UCSD-AML1 (cell line): Measurements from ENCODE around the gene FXYD5.

Experiments used
- DNase-seq: peaks from one replicate; lab custom pipeline; 2025; ENCODE audit not compliant: unreplicated experiment; lab: John Stamatoyannopoulos, UW

Gene FXYD5

DNA sequence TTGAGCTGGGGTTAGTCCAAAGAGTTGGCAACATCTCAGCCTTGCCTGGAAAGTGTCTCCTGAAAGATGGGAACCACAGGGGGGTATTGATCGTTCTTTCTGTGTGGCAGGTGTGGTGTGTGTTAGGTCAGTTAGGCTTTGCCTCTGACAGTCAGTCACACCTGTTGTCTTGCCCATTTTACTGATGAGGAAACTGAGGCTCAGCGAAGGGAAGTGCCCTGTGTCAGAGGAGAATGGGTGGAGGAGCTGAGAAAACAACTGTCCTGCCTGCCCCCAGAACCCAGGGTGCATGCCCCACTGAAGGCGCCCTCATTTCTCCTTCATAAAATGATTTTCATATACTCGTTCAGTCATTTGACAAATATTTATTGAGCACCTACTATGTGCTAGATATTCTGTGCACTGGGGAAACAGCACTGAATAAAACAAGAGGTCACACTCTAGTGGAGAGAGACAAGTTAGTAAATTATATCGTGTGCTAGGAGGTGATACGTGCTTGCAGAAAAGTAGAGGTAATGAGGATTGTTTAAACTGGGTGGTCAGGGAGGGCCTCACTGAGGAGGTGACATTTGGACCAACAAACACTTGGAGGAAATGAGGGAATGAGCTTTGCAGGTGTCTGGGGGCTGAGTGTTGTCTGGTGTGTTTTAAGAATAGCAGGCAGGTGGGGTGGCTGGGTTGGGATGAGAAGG is 1.6 kb downstream of the FXYD5 start:
- no peak for DNase-seq

DNA sequence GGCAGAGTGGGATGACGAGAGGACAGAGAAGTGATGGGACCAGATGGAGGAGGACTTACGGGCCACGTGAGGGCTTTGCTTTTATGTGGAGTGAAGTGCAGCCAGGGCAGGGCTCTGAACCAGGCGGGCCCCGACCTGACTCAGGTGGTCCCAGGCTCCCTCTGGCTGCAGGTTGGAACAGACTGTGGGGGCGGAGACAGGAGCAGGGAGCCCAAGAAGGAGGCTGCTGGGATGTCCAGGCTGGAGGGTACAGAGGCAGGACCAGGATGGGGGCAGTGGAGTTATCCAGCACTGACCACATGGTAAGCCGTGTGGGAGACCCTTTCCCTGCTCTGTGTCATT is 2.1 kb downstream of the FXYD5 start:
- no peak for DNase-seq

DNA sequence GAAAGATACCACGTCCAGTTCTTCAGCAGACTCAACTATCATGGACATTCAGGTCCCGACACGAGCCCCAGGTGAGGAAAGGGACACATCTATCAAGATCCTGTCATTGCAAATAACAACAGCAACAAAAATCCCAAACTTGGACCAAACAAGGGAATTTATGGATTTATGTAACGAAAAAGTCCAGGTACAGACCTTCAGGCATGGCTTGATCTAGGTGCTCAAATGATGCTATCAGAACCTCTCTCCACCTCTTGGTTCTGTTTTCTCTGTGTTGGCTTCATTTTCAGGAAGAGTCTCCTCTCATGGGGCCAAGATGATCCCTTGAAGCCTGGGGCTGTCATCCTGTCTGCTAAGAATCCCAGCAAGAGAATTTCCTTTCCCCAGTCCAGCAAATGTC is 2.9 kb downstream of the FXYD5 start:
- DNase-seq = no peak

DNA sequence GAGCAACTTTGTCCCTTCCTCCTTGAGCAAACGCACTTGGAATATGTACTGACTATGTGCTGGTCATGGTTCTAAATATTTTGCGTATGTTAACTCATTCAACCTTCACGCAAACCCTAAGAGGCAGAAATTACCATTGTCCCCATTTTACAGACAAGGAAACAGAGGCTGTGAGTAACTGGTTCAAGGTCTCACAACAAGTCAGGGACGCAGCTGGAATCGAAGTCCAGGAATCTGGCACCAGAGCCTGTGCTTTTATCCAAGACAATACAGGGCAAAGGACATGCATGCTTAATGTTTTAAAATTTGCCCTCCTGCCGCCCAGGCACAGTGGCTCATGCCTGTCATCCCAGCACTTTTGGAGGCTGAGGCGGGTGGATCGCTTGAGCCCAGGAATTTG is 5.1 kb downstream of the FXYD5 start:
- DNase-seq = no peak

DNA sequence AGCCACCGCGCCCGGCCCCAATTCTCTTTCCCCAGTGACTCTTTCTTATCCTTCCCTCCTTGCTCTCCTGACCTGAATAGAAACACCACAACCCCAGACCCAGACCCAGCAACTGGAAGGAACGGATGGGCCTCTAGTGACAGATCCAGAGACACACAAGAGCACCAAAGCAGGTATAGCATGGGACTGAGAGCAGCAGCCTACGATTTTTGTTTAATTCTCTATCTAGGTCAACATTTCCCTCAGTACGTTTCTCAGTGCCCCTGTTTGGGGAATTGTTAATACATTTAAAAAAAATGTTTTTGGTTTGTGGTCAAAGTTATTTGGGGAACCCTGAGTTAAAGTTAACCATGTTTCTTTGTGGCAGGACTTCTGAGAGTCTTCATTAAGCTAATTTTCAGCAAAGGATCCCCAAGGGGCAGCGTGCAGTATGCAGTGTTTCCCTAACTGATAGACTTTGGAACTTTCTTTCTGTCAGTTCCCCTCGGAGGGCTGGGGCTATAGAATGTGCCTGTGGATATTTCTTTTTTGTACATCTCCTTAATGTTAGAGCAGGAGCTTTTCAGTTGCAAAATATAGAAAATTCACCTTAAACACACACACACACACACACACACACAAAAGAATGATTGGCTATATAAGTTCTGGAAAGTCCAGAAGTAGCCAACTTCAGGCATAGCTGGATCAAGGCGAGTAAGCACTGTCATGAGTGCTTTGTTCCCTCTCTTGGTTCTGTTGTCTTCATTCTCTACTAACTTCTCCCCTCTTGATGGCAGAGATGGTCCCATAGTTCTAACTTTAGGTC is 6.3 kb downstream of the FXYD5 start:
- DNase-seq = no peak

DNA sequence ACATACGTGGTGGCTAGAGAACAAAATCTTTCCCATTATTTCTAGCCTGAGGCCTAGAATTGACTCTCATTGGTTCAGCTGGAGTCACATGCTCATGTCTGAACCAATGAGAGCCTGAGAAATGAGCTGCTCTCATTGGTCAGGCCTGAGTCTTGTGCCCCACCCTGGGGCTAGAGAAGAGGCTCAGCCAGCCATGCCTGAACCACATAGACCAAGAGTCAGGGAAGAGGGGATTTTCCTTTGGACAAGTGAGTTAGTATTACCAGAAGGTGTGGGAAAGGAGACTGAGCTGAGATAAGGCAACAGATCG is 6.9 kb downstream of the FXYD5 start:
- DNase-seq = no peak

DNA sequence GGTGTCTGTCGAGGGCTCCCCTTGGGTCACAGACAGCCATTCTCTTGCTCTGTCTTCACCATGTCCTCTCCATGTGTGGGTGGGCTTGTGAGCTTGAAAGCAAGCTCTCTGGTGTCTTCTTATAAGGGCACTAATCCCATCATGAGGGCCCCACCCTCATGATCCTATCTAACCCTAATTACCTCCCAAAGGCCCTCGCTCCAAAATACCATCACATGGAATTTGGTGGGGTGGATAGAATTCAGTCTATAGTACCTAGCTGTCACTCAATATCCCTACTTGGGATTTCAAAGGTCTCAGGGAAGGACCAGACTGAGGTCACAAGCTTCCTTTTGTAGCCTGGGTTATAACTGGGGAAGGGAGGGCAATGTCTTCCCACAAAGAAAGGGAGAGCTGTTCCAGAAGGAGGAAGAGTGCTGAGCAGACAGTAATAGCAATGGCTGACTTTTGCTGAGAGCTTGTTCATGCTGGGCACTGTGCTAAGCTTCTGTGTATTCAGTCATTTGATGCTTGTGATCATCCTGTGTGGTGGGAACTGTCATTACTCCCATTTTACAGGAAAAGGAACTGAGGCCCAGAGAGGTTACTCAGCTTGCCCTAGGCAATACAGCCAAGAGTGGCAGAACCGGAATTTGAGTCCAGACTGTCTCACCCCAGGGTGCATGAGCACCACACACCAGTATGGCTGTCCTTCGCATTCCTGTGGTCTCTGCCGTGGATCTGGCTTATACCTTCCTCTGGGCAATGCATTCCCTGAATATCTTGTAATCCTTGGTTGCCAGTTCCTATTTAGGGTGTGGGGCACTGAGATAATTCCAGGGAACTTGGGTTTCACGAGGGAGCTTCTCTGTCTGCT is 8.2 kb downstream of the FXYD5 start:
- no peak for DNase-seq

DNA sequence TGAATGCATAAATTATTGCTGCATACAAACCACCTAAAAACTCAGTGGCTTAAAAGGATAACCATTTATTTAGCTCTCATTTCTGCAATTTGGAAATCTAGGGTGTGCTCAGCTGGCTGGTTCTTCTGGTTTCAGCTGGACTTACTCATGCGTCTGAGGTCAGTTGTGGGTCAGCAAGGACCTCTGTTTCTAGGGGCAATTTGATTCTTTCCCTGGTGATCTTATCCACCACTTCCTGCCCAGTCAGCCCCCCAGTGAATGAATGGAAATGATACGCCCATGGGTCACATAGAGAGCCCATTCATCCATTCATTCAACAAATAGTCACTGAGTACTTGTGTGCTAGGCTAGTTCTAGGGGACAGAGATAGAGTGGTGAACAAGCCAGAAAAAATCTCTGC is 9.9 kb downstream of the FXYD5 start:
- no peak for DNase-seq

DNA sequence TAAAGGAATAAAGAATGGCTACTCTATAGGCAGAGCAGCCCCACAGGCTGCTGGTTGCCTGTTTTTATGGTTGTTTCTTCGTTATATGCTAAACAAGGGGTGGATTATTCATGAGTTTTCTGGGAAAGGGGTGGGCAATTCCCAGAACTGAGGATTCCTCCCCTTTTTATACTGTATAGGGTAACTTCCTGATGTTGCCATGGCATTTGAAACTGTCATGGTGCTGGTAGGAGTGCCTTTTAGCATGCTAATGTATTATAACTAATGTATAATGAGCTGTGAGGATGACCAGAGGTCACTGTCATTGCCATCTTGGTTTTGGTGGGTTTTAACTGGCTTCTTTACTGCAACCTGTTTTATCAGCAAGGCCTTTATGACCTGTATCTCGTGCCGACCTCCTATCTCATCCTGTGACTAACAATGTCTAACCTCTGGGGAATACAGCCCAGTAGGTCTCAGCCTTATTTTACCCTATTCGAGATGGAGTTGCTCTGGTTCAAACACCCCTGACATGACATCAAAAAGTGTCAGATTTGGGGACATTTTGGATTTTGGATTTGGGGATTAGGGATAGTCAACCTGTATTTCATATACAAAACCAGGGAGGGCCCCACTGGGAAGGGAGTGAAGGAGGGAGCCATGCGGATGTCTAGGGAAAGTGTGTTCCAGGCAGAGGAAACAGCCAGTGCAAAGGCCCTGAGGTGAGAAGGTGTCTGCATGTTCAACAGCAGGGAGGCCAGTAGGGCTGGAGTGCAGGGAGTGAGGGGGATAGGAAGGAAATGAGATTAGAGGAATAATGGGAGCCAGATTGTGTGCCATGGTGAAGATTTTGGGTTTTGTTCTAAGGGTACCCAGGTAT is 10.9 kb downstream of the FXYD5 start:
- no peak for DNase-seq

DNA sequence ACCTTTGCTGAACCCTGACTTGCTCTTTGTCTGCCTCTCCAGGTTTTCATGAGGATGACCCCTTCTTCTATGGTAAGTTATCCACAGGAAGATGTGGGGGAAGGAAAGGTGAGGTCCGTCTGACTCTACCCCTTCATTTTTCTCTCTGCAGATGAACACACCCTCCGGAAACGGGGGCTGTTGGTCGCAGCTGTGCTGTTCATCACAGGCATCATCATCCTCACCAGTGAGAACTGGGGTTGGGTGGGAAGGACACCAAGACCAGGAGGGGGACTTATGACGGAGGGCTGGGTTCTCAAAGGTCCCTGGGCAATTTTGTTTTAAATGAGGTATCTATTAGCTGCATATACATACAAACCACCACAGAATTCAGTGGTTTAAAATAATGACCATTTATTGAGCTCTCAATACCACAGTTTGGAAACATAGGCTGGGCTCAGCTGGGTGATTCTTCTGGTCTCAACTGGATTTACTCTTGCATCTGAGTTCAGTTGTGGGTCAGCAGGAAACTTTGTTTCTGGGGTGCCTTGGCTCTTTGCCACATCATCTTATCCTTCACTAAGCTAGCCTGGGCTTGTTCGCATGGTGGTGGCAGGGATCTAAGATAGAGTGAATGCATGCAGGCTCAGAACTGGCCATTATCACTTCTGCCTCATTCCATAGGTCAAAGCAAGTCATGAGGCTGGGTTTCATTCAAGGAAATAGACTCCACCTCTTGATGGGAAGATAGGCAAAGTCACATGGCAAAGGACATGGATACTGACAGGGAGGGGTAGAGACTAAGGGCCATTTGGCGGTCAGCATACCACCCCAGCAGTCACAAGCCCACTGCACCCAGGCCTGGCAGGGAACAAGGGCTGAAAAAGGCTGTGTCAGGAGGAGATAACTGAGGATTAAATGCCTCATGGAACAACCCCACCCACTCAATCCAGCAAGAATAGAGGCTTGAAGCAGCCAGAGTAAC is 11.8 kb downstream of the FXYD5 start:
- DNase-seq = no peak

DNA sequence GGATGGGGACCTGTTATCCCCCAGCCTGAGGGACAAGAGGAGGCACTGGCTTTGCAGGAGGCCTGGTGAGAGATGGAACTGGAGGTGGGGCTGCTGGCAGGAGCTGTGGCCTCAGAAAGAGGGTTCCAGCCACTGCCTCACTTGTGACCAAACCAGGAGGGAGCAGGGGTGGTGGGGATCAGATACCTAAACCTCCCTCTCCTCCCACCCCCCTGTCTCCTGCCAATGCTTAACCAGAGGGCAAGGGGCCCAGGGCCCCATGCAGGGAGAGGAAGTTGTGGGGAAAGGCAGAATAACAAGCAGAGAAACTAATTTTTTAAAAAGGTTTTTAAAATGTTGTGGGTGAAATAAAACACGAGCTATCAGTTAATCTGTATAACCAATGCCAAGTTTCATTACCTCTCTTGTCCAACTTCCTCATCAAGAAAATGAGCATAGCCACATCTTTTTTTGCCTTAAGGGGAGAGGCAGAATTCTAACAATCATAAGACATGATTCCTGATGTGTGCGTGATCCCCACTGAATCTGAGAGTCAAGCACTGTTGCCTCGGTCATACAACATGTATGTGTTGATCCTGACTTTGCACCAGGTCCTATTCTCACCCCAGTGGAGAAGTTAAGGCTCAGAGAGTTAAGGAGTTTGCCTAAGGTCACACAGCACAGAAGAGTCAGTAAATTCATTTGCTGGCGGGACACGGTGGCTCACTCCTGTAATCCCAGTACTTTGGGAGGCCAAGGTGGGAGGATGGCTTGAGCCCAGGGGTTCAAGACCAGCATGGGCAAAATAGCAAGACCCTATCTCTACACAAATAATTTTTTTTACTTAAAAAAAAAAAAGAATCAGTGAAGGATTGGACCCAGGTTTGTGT is 12.9 kb downstream of the FXYD5 start:
- no peak for DNase-seq

DNA sequence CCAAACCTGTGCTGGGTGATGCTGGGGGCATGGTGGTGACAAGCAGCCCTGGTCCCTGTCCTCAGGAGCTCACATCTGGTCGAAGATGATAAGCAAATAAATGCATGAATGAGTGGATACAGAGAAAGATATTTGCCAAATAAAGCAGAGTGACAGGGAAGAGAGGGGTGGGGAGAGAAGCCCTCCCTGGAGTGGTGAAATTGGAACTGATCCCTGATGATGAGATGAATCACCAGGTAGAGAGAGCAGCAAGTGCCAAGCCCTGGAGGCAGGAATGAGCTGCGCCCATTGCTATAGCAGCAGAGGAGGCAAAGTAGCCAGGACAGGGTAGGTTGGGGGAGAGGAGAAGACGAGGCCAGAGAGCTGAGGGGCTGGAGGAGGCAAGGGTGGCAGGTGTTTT is 13.7 kb downstream of the FXYD5 start:
- DNase-seq = no peak

DNA sequence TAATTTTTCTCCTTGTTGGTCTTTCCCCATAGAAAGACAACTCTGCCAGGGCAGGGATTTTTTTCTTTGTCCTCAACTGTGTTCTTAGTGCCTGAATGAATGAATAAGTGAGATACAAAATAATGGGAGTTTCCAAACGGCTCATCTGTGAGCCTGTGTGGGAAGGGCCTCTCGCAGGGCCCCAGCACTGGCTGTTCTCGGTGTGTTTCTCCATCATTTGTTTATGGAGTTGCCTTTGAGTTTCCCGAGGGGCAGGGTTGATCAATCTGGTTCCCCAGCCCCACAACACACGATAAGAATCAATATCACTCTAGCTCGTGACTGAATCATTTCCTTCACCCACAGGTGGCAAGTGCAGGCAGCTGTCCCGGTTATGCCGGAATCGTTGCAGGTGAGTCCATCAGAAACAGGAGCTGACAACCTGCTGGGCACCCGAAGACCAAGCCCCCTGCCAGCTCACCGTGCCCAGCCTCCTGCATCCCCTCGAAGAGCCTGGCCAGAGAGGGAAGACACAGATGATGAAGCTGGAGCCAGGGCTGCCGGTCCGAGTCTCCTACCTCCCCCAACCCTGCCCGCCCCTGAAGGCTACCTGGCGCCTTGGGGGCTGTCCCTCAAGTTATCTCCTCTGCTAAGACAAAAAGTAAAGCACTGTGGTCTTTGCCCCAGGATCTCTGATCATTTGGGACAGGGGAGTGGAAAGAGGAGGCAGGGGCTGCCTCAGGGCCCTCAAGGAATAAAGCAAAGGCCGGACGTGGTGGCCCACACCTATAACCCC is 14.9 kb downstream of the FXYD5 start:
- DNase-seq = no peak

DNA sequence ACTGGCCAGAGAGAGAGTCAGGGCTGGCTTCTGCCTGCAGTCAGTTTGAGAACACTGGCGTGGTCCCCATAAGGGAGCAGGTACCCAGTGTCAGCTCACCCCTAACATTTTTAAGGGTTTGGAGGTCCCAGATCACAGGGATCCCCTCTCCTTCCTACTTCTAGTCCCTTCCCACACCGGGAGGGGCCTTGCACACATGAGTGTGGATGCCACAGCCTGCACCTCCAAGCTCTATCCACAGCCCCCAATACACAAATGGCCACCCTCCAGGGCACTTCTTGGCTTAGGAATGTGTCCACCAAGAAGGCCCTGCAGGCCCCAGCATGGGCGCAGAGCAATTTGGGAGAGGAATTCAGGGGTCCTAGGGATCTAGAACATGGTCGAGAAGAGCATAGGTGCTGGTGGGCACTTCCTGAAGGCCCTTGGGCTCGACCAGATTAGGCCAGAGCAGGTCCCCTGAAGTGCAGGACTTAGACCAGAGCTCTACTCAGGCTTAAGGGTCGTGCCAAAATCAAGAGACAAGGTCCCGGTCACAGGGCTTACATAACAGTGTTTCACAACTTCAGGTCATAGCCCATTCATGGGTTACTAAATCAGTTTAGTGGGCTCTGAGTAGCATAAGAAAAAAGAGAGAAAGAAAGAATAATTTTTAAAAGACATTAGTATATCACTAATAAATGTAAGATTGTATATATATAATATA is 16.0 kb downstream of the FXYD5 start:
- no peak for DNase-seq

DNA sequence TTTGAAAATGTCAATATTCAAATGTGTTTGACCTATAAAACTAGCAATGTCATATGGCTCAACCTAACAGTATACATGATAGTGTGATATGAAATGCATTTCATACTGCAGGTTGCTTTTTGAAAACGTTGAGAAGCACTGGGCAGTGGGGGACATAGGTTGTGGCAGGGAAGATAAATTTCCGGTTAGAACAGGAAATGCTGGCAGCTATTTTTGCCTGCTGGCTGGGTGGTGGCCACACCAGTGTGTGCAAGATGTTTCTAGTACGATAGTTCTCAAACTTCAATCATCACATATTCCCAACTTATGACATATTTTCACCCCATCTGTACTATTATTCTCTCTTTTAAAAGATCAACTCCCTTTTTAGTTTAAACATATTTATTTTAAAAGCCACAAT is 17.2 kb downstream of the FXYD5 start:
- no peak for DNase-seq

DNA sequence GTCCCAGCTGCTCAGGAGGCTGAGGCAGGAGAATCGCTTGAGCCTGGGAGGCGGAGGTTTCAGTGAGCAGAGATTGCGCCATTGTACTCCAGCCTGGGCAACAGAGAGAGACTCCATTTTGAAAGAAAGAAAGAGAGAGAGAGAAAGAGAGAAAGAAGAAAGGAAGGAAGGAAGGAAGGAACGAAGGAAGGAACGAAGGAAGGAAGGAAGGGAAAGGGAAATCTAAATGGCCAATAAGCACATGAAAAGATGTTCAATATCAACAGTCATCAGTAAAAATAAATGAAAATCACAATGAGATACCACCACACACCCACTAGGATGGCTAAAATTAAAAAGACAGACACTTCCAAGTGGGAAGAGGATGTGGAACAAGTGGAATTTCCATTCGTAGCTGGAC is 19.7 kb downstream of the FXYD5 start:
- no peak for DNase-seq

DNA sequence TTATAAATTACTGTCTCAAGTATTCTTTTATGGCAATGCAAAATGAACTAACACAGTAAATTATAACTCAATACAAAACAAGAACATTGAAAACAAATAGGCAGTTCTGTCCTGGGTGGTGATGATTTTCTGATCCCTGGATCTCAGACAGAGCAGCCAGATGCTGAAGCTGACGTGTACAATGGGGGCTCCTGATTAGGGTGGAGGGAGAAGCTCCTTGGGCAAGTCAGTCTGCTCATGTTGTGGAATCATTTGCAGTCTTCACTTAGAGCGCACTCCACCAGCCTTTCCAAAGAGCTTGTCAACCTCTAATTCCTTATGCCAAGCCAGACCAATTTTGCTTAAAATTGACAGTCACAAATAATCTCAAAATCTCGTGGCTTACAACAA is 21.6 kb downstream of the FXYD5 start:
- DNase-seq = no peak
